Lower lobe of right lung (tissue), 2 donors: ENCODE measurements around the gene FDX2. TPM values are rescaled to one million over a fixed set of nuclear protein-coding genes. Genes with fewer than 3 reads are reported as not detected.

Source experiments
- ATAC-seq, 2 donors: fragments of 200-7000 bp; cut with Tn5 transposase; one replicate each; pipeline ENCODE4 v1.9.1; 2020 to 2022; ENCODE audit warnings: mild to moderate bottlenecking in 2 of 2, moderate library complexity in 2 of 2
- DNase-seq: peaks from one replicate; pipeline ENCODE4 v3.0.0-alpha.2; 2020
- H3K27ac ChIP-seq: fragments of 200-600 bp; one replicate; pipeline ENCODE4 v1.8.0; 2022
- H3K27me3 ChIP-seq: fragments of 200-600 bp; one replicate; pipeline ENCODE4 v1.8.0; 2022; ENCODE audit warnings: low read depth
- H3K36me3 ChIP-seq: fragments of 200-600 bp; one replicate; pipeline ENCODE4 v1.8.0; 2022; ENCODE audit warnings: mild to moderate bottlenecking
- H3K4me1 ChIP-seq: fragments of 200-600 bp; one replicate; pipeline ENCODE4 v1.8.0; 2022
- H3K4me3 ChIP-seq: fragments of 200-600 bp; one replicate; pipeline ENCODE4 v1.8.0; 2022; ENCODE audit warnings: mild to moderate bottlenecking
- H3K9me3 ChIP-seq: fragments of 200-600 bp; one replicate; pipeline ENCODE4 v1.8.0; 2022
- intact Hi-C: fragments of 100-400 bp; cut with DNase I; formaldehyde crosslinking; loops from one replicate; pipeline ENCODE4 v1.11.0; 2022
- total RNA-seq: library from RNA; stranded (reverse); fragmentation: NEBNext Ultra II Directional; extraction: Animal tissue kit (Norgen Biotek cat#: 25700); gene quantifications from one replicate; pipeline ENCODE4 v1.2.1, GENCODE V29; 2021
- TF ChIP-seq, protein P1 (sequence below): fragments of 200-600 bp; IDR thresholded peaks from one replicate; pipeline ENCODE4 v1.8.0; 2022; ENCODE audit warnings: antibody characterized with exemption, mild to moderate bottlenecking
- donor health status: DM: no; HTN: yes; CAD: no; lungs with severe emphysema.

Gene FDX2
- total RNA-seq, 1 donor from 2014 or later, result 16.8 TPM

DNA sequence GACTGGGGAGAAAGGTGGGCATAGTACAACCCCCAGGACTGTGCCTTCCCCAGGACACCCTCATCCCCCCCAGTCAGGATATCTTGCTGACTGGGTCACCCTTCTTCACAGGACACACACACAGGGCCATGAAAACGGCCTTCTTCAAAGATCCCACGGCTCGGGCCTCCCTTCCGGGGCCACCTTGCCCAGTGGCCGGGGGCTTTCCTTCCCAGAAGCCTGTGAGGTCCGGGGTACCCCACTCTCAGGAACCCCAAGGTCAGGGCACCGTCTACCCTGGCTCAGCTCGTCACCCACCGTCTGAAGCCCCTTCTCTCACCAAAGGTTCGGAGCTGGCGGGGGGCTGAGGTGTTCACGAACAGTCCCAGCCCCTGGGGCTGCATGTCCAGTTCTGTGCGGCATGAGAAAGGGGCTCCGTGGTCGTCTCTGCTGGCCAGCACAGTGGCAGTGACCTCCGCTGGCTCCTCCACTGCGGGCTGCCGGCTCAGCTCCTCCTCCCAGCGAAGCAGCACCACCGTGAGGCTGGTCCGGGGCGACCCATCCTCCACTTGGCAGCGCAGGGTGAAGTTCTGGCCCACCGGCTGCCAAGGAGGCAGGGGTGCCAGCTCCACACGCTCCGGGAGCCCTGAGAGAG lies 19.7 kb upstream of the FDX2 start:
- no peak for DNase-seq
- TF ChIP-seq, protein P1, sequence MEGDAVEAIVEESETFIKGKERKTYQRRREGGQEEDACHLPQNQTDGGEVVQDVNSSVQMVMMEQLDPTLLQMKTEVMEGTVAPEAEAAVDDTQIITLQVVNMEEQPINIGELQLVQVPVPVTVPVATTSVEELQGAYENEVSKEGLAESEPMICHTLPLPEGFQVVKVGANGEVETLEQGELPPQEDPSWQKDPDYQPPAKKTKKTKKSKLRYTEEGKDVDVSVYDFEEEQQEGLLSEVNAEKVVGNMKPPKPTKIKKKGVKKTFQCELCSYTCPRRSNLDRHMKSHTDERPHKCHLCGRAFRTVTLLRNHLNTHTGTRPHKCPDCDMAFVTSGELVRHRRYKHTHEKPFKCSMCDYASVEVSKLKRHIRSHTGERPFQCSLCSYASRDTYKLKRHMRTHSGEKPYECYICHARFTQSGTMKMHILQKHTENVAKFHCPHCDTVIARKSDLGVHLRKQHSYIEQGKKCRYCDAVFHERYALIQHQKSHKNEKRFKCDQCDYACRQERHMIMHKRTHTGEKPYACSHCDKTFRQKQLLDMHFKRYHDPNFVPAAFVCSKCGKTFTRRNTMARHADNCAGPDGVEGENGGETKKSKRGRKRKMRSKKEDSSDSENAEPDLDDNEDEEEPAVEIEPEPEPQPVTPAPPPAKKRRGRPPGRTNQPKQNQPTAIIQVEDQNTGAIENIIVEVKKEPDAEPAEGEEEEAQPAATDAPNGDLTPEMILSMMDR, result no peak
- ATAC-seq, result no peak
- H3K36me3 ChIP-seq, result peaks cover 4% of the 10 kb centered on the region
- peak overlapping the region; percentile 80 for H3K4me3 ChIP-seq
- H3K27ac ChIP-seq, result peak overlapping the region; percentile 88
- intact Hi-C loops, result no loop called here
- no peaks in the 10 kb centered on the region for H3K27me3 ChIP-seq
- peaks cover 29% of the 10 kb centered on the region for H3K4me1 ChIP-seq
- H3K9me3 ChIP-seq, result no peaks in the 10 kb centered on the region

DNA sequence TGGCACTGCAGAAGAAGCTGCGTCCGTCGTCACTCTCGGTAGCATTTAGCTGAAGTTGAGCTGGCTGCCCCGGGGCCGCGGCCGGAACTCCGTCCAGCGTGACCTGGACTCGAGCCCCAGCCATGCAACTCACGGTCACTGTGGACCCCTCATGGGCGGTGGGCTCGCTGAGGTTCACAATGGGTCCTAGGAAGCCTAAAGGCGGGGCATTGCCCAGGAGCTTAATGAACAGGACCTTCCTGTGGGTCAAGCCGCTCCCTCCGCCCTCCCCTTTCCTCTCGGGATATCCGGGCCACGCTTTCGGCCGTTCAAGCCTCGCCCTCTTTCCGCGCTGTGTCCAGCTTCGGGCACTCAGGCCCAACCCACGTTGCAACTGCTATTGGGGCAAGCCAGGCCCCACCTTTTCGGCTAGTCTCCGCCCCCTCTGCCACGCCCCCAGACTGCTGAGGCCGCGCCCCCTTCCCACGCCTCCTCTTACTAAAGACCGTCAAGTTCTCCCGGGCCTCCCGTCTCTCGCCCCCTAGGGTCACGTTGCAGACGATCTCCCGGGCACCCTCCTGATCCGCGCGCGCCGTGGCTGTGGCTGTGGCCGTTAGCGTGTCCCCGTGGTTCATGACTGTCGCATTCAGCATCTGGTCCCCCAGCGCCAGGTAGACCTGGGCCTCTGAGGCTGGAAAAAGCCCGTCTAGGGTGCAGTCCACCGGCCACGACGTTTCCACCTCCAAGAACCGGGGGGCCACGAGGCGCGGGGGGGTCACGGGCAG lies 19.0 kb upstream of the FDX2 start:
- no peaks in the 10 kb centered on the region for H3K27me3 ChIP-seq
- TF ChIP-seq, protein P1, result no peak
- ATAC-seq, result peak; percentile 89 to 91
- H3K27ac ChIP-seq, result peak overlapping the region; percentile 88
- peaks cover 11% of the 10 kb centered on the region for H3K36me3 ChIP-seq
- intact Hi-C loops, result no loop called here
- H3K4me3 ChIP-seq, result peak overlapping the region; percentile 80
- DNase-seq, result peak; percentile 96
- H3K9me3 ChIP-seq, result no peaks in the 10 kb centered on the region
- H3K4me1 ChIP-seq, result peaks cover 29% of the 10 kb centered on the region

DNA sequence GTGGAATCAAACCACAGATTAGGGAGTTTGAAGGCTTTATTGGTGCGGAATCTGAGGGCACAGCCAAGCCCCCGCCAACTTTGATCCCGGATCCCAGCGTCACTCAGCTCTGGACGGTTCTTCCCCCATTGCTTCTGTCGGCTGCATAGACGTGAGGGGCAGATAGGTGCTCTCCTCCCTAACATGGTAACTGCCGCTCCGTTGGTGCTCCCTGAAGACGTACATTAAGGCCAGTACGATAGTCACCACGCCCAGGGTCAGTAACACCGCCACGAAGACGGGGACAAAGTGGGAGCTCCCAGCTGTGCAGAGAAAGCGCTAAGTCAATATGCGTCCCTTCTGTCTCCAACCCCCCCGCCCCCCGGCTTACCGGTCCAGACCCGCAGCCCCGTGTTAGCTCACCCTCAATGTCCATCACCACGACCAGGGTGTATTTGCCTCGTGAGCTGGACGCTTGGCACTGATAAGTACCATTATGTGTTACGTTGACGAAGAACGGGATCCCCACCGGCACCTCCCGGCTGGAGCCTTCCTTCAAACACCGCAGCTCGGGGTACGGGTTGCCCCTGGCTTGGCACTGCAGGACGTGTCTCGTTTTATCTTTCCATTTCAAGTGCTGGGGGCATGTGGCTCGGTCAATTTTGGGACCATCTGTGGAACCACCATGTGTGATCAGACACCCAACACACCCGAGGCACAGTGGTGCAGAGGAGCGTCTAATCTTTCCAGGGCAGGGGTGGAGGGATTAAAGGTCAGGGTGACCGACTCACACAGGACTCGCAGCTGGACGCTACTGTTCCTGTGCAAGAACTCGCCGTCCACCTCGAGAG lies 18.2 kb upstream of the FDX2 start:
- Histone ChIP-seq H3K27ac (peak overlapping the region; percentile 88), H3K4me1 (peaks cover 29% of the 10 kb centered on the region), H3K9me3 (no peaks in the 10 kb centered on the region), H3K4me3 (peak overlapping the region; percentile 80), H3K36me3 (peaks cover 19% of the 10 kb centered on the region), H3K27me3 (no peaks in the 10 kb centered on the region)
- peak; percentile 1 to 3 for ATAC-seq
- DNase-seq, result no peak
- intact Hi-C loops, result no loop called here
- TF ChIP-seq, protein P1, result no peak

DNA sequence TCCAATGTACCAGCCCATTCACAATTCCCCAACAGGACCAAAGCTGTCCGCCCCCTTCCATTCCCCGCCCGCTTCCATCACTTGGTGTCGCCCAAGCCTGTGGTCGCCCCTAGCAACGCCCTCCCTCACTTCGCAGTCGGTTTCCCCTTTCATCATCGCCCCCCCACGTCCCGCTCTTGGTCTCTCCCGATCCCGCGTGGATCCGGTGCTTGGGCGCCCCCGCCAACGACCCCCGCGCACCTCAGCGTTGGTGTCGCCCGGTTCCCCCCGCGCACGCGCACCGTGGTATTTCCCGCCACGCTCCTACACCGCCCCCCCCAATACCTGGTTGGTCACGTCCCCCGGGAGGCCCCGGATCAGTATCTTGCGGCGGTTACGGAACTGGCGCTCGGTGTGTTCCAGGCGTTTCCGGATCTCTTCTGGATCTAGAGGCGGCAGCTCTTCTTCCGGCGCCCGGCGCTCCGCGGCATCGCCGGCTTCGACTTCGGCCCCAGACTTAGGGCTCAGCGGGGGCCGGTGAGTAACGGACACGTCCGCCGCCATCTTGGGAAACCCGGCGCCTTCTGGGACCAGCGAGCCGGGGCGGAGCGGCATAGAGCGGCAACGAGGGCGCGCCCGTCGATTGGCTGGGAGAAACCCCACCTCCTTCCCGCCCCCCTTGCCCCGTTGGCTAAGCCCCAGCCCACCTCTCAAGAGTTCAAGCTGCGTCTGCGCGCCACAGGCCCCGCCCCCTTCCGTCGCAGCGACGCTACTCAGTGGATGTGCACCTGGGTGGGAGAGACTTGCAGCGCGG lies 17.3 kb upstream of the FDX2 start, which contains the start of gene RAVER1:
TSS of gene RAVER1 (minus strand) at position 565 of the 793 bp plus-strand sequence. CDS start at position 543, 22 bp downstream.
- Histone ChIP-seq H3K27ac (peak within 1 kb of the TSS; percentile 88), H3K9me3 (no peaks in the 10 kb centered on the region), H3K4me3 (peak within 1 kb of the TSS; percentile 80), H3K27me3 (no peaks in the 10 kb centered on the region), H3K4me1 (peaks cover 29% of the 10 kb centered on the region), H3K36me3 (peaks cover 27% of the 10 kb centered on the region)
- peak; percentile 95 to 96 for ATAC-seq
- intact Hi-C loops, result no loop called here
- TF ChIP-seq, protein P1, result no peak
- DNase-seq, result peak; percentile 98
